Gastrocnemius medialis (tissue), 4 donors: ENCODE data around the gene GPRIN3.

Experiments
- CTCF ChIP-seq, 5 experiments: fragments of 450-650 bp in 3 of 5; fragments of 200-600 bp in 2 of 5; sonication (generic) in 2 of 5; IDR thresholded peaks in 4 of 5; conservative IDR thresholded peaks in 1 of 5; 1 replicate in 4 of 5; 2 replicates in 1 of 5; pipeline ENCODE4 v1.5.1; 2016 to 2019; ENCODE audit warnings: antibody characterized with exemption in 5 of 5, mild to moderate bottlenecking in 3 of 5, moderate library complexity in 3 of 5
- POLR2A ChIP-seq, 2 donors: fragments of 450-650 bp; IDR thresholded peaks; one replicate each; pipeline ENCODE4 v1.6.1; 2017; ENCODE audit warnings: antibody characterized with exemption in 2 of 2, mild to moderate bottlenecking in 2 of 2, moderate library complexity in 2 of 2

GRCh38 chr4:89196745-89197144 lies 110.9 kb downstream of the GPRIN3 start:
- no peak for TF ChIP-seq CTCF (IDR thresholded peaks at IDR 0.05 in 4 of 5, conservative IDR thresholded peaks at IDR 0.05 in 1 of 5)
- no peak for TF ChIP-seq POLR2A (IDR thresholded peaks at IDR 0.05)
